Measurements from ENCODE around the gene DOCK4.
A peak's percentile ranks its signal among the peaks of the same experiment; 100 is the strongest.

Gene DOCK4

DNA sequence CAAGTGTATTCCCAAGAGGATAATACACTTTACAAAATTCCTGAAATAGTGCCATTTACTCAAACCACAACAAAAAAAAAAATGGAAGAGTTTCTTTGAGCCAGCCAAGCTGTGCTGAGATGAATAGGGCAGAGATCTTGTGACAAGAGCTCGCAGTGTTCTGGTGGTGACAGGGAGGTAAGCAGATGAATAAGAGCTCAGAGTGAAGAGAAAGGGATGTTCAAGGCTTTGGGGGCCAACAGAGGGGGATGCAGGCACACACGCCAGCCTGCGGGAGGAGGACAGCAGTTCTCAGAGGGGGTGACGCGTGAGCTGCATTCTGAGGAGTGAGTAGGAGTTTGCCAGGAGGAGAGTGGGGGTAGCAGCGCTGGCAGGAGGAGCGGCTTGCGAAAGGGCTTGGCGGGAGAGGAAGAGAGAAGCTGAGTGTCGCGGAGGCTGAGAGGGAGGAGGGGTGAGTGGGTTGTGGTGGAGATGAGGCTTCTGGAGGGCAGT is 449.5 kb downstream of the DOCK4 start:
- Histone ChIP-seq H3K4me3 (IDR thresholded peaks at IDR 0.05; ENCODE audit: insufficient read depth, low read depth, low read length) (no peak overlapping the region), H2AFZ (ENCODE audit: low read depth) (no peak overlapping the region)
- TF ChIP-seq, protein P1, sequence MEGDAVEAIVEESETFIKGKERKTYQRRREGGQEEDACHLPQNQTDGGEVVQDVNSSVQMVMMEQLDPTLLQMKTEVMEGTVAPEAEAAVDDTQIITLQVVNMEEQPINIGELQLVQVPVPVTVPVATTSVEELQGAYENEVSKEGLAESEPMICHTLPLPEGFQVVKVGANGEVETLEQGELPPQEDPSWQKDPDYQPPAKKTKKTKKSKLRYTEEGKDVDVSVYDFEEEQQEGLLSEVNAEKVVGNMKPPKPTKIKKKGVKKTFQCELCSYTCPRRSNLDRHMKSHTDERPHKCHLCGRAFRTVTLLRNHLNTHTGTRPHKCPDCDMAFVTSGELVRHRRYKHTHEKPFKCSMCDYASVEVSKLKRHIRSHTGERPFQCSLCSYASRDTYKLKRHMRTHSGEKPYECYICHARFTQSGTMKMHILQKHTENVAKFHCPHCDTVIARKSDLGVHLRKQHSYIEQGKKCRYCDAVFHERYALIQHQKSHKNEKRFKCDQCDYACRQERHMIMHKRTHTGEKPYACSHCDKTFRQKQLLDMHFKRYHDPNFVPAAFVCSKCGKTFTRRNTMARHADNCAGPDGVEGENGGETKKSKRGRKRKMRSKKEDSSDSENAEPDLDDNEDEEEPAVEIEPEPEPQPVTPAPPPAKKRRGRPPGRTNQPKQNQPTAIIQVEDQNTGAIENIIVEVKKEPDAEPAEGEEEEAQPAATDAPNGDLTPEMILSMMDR (conservative IDR thresholded peaks at IDR 0.05; ENCODE audit: low read depth, low read length): no peak

DNA sequence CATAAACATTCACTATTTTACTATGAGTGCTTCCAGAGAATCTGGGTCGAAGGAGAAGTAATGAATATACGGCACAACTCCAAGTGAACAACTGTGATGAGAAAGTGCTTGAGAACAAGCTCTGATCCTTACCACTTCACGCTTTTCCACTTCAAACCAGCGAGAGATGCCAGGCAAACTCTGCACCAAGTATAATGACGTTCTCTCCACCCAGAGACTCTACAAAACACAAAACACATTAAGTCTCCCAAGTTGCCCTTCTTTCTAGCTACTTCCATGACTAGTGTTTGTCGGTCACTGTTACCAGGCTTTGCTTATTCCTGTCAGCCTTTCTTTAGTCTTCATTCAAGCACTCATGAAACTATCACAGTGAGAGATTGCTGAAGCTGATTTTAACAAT is 450.8 kb downstream of the DOCK4 start:
- Histone ChIP-seq H2AFZ (ENCODE audit: low read depth) (no peak overlapping the region), H3K4me1 (ENCODE audit: low read depth, poor library complexity, severe bottlenecking) (no peaks in the 10 kb centered on the region), H3K9ac (no peak overlapping the region), H3K4me3 (IDR thresholded peaks at IDR 0.05; ENCODE audit: insufficient read depth, low read depth, low read length) (no peak overlapping the region), H4K20me1 (ENCODE audit: insufficient read depth) (no peaks in the 10 kb centered on the region), H3K27ac (no peak overlapping the region), H3K27me3 (ENCODE audit: insufficient read depth, low read depth) (no peaks in the 10 kb centered on the region), H3K36me3 (ENCODE audit: insufficient read depth) (no peaks in the 10 kb centered on the region), H3K79me2 (ENCODE audit: insufficient read depth, low read depth) (no peaks in the 10 kb centered on the region), H3K4me2 (no peak overlapping the region)
- TF ChIP-seq, protein P1 (conservative IDR thresholded peaks at IDR 0.05; ENCODE audit: low read depth, low read length): no peak

More for the DNA sequence above, 449.5 kb downstream of the DOCK4 start:
- H3K4me2 ChIP-seq: no peak overlapping the region
- no peak overlapping the region for H3K27ac ChIP-seq
- no peak overlapping the region for H3K9ac ChIP-seq
- H3K79me2 ChIP-seq (ENCODE audit: insufficient read depth, low read depth): no peaks in the 10 kb centered on the region
- H3K36me3 ChIP-seq (ENCODE audit: insufficient read depth): no peaks in the 10 kb centered on the region
- no peaks in the 10 kb centered on the region for H3K27me3 ChIP-seq (ENCODE audit: insufficient read depth, low read depth)
- no peaks in the 10 kb centered on the region for H3K4me1 ChIP-seq (ENCODE audit: low read depth, poor library complexity, severe bottlenecking)
- no peaks in the 10 kb centered on the region for H4K20me1 ChIP-seq (ENCODE audit: insufficient read depth)

DNA sequence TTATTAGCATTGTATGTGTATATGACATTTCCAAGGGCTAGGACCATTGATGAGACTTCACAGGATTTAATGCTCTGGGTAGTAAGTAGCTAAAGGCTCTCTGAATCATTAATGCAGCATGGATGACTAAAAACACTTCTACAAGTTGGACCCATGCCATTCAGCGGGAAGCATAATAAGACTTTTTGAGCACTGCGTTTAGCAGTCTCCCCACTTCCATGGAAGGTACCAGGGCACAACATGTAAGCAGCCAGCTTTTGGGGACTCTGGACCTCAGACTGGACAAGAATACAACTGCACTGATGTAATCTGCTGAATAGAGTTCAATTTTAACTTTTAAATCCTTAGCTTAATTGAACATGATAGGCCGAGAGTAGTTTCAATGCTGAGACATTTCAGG is 452.2 kb downstream of the DOCK4 start:
- Histone ChIP-seq H3K36me3 (ENCODE audit: insufficient read depth) (no peaks in the 10 kb centered on the region), H3K9ac (no peak overlapping the region), H3K4me3 (IDR thresholded peaks at IDR 0.05; ENCODE audit: insufficient read depth, low read depth, low read length) (no peak overlapping the region), H3K4me2 (no peak overlapping the region), H3K27me3 (ENCODE audit: insufficient read depth, low read depth) (no peaks in the 10 kb centered on the region), H2AFZ (ENCODE audit: low read depth) (no peak overlapping the region), H3K79me2 (ENCODE audit: insufficient read depth, low read depth) (no peaks in the 10 kb centered on the region), H4K20me1 (ENCODE audit: insufficient read depth) (no peaks in the 10 kb centered on the region), H3K4me1 (ENCODE audit: low read depth, poor library complexity, severe bottlenecking) (no peaks in the 10 kb centered on the region), H3K27ac (no peak overlapping the region)
- TF ChIP-seq, protein P1 (conservative IDR thresholded peaks at IDR 0.05; ENCODE audit: low read depth, low read length): no peak

DNA sequence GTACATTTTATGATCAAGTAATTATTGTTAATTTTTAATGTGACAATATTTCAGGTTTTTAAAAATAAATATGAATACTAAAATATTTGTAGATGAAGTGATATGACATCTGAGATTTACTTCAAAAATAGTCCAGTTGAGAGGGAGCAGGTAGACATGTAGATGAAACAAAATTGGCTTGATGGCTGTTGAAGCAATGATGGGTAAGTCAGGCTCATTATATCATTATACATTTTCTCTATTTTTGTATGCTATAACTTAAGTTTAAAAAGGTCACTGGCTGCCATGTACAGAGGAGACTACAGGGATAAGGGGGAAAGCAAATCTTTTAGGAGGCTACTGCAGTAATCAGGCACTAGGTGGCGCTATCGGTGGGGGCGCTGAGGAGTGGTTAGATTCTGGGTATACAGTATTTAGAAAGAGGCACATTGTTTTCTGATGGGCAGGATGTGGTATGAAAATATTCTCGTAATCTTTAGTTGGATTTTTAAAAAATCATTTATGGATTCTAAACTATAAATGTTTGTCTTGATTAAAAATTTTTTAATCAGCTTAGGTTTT is 454.1 kb downstream of the DOCK4 start:
- TF ChIP-seq, protein P1 (conservative IDR thresholded peaks at IDR 0.05; ENCODE audit: low read depth, low read length): peak; percentile 96
- no peaks in the 10 kb centered on the region for H3K79me2 ChIP-seq (ENCODE audit: insufficient read depth, low read depth)
- H3K4me1 ChIP-seq (ENCODE audit: low read depth, poor library complexity, severe bottlenecking): no peaks in the 10 kb centered on the region
- H3K4me2 ChIP-seq: no peak overlapping the region
- H3K27me3 ChIP-seq (ENCODE audit: insufficient read depth, low read depth): no peaks in the 10 kb centered on the region
- no peaks in the 10 kb centered on the region for H3K36me3 ChIP-seq (ENCODE audit: insufficient read depth)
- no peak overlapping the region for H3K27ac ChIP-seq
- no peak overlapping the region for H3K4me3 ChIP-seq (IDR thresholded peaks at IDR 0.05; ENCODE audit: insufficient read depth, low read depth, low read length)
- H4K20me1 ChIP-seq (ENCODE audit: insufficient read depth): no peaks in the 10 kb centered on the region
- H2AFZ ChIP-seq (ENCODE audit: low read depth): no peak overlapping the region
- no peak overlapping the region for H3K9ac ChIP-seq

Data from KMS-11 (cell line).